Endothelial cell (in vitro differentiated cells): Measurements from ENCODE around the gene SLBP. TPM values are rescaled to one million over a fixed set of nuclear protein-coding genes. Genes with fewer than 3 reads are reported as not detected.

Experiments
- DNase-seq: peaks from one replicate; pipeline ENCODE4 v3.0.0; 2021; ENCODE audit warnings: low spot score
- H3K27ac Mint-ChIP-seq: one replicate; pipeline ENCODE4 v1.8.0; 2021; ENCODE audit warnings: mixed read lengths, inconsistent platforms; ENCODE audit not compliant: unreplicated experiment
- H3K27me3 Mint-ChIP-seq: one replicate; pipeline ENCODE4 v1.8.0; 2021; ENCODE audit warnings: mild to moderate bottlenecking, moderate library complexity, mixed read lengths, inconsistent platforms; ENCODE audit not compliant: unreplicated experiment
- H3K36me3 Mint-ChIP-seq: one replicate; pipeline ENCODE4 v1.8.0; 2021; ENCODE audit warnings: mild to moderate bottlenecking, low read depth, mixed read lengths, inconsistent platforms; ENCODE audit not compliant: unreplicated experiment
- H3K4me1 Mint-ChIP-seq: one replicate; pipeline ENCODE4 v1.8.0; 2021; ENCODE audit warnings: mild to moderate bottlenecking, mixed read lengths, inconsistent platforms; ENCODE audit not compliant: unreplicated experiment
- H3K4me3 Mint-ChIP-seq: one replicate; pipeline ENCODE4 v1.8.0; 2021; ENCODE audit warnings: mild to moderate bottlenecking, mixed read lengths, inconsistent platforms; ENCODE audit not compliant: unreplicated experiment
- H3K9me3 Mint-ChIP-seq: one replicate; pipeline ENCODE4 v1.8.0; 2021; ENCODE audit warnings: mixed read lengths, inconsistent platforms; ENCODE audit not compliant: unreplicated experiment
- total RNA-seq: library from RNA; stranded (reverse); fragmentation: NEBNext Ultra II Directional; extraction: Animal tissue kit (Norgen Biotek cat#: 25700); gene quantifications from one replicate; pipeline ENCODE4 v1.2.1, GENCODE V29; 2021; ENCODE audit not compliant: unreplicated experiment
- TF ChIP-seq, protein P1 (sequence below): fragments of 200-600 bp; sonication (generic); IDR thresholded peaks from one replicate; pipeline ENCODE4 v1.5.0; 2021; ENCODE audit warnings: antibody characterized with exemption; ENCODE audit not compliant: unreplicated experiment

The SLBP gene
- total RNA-seq, 1 donor from 2014 or later, result 33.2 TPM

DNA sequence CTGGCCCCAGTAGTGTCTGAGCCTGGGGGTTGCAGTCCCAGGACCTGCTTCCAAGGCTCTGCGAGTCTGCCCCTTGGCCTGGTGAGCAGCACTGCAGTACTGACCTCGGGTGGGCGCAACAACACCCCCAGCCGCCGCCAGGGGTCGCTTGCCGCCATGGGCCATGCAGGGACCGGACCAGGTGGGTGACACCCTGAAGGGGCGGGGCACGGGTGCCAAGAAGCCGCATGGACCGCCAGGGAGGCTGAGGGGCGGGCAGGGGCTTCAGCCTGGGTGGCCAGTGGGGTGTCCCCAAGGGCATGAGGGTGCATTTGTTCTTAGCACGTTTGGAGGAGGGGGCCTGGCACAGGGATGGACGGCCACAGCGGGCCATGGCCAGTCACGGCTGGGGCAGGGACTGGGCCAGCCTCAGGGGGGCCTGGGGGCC lies 34.2 kb upstream of the SLBP start:
- Mint-ChIP-seq H3K36me3 (peaks cover 13% of the 10 kb centered on the region), H3K4me1 (no peaks in the 10 kb centered on the region), H3K4me3 (no peak overlapping the region), H3K27ac (no peak overlapping the region), H3K27me3 (peaks cover 6% of the 10 kb centered on the region), H3K9me3 (no peaks in the 10 kb centered on the region)
- peak; percentile 98 for DNase-seq
- TF ChIP-seq, protein P1, sequence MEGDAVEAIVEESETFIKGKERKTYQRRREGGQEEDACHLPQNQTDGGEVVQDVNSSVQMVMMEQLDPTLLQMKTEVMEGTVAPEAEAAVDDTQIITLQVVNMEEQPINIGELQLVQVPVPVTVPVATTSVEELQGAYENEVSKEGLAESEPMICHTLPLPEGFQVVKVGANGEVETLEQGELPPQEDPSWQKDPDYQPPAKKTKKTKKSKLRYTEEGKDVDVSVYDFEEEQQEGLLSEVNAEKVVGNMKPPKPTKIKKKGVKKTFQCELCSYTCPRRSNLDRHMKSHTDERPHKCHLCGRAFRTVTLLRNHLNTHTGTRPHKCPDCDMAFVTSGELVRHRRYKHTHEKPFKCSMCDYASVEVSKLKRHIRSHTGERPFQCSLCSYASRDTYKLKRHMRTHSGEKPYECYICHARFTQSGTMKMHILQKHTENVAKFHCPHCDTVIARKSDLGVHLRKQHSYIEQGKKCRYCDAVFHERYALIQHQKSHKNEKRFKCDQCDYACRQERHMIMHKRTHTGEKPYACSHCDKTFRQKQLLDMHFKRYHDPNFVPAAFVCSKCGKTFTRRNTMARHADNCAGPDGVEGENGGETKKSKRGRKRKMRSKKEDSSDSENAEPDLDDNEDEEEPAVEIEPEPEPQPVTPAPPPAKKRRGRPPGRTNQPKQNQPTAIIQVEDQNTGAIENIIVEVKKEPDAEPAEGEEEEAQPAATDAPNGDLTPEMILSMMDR, result peak; percentile 97

DNA sequence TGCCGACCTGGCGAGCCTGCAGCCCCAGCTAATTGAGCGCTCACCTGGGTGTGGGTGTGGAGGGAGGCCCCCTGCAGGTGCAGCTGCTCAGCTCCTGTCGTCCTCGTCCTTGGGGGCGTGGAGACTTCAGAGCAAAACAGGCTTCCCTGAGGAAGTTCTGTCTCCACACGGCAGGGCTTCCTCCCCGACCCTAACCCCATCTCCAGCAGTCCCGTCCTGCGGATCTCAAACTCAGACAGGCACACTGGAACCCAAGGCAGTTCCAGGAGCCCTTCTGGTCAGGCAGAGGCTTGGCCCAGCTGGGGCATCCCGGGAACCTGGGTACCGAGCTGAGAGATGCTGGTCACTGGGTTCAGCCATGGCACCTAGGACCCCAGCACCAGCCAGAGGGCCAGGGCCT lies 33.6 kb upstream of the SLBP start:
- H3K4me1 Mint-ChIP-seq, result no peaks in the 10 kb centered on the region
- peaks cover 6% of the 10 kb centered on the region for H3K27me3 Mint-ChIP-seq
- H3K9me3 Mint-ChIP-seq, result no peaks in the 10 kb centered on the region
- DNase-seq, result no peak
- H3K4me3 Mint-ChIP-seq, result no peak overlapping the region
- peaks cover 17% of the 10 kb centered on the region for H3K36me3 Mint-ChIP-seq
- TF ChIP-seq, protein P1, result no peak
- H3K27ac Mint-ChIP-seq, result no peak overlapping the region

DNA sequence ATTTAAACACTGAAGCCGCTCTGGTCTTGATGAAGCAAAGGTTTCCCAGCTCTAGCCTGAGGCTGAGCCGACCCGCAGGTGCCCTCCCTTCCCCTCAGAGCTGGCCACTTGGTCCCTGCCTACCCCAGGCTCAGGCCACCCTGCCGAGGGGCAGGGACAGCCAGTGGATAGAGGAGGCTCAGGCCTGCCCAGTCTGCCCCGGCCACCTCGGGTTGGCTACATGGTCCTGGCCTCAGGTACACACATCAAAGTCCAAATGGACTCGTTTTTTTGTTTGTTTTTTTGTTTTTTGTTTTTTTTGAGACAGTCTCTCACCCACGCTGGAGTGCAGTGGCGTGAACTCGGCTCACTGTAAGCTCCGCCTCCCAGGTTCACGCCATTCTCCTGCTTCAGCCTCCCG lies 33.0 kb upstream of the SLBP start:
- H3K27ac Mint-ChIP-seq, result no peak overlapping the region
- peaks cover 18% of the 10 kb centered on the region for H3K36me3 Mint-ChIP-seq
- no peaks in the 10 kb centered on the region for H3K9me3 Mint-ChIP-seq
- TF ChIP-seq, protein P1, result no peak
- H3K4me3 Mint-ChIP-seq, result no peak overlapping the region
- no peaks in the 10 kb centered on the region for H3K4me1 Mint-ChIP-seq
- DNase-seq, result no peak
- H3K27me3 Mint-ChIP-seq, result peaks cover 6% of the 10 kb centered on the region

DNA sequence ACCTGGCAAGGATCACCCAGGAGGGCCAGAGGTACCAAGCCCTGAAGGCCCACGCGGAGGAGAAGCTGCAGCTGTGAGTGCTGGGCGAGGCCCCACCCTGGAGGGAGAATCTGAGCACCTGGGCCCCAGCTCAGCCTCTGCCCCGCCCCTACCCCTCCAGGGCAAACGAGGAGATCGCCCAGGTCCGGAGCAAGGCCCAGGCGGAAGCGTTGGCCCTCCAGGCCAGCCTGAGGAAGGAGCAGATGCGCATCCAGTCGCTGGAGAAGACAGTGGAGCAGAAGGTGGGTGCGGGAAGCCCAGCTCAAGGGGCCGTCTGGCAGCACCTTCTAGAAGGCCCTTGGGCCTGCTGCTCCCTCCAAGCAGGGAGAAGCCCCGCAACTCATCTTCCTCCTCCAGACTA lies 32.4 kb upstream of the SLBP start:
- Mint-ChIP-seq H3K4me1 (no peaks in the 10 kb centered on the region), H3K27ac (no peak overlapping the region), H3K27me3 (peaks cover 6% of the 10 kb centered on the region), H3K4me3 (no peak overlapping the region), H3K9me3 (no peaks in the 10 kb centered on the region), H3K36me3 (peaks cover 18% of the 10 kb centered on the region)
- TF ChIP-seq, protein P1, result no peak
- no peak for DNase-seq

DNA sequence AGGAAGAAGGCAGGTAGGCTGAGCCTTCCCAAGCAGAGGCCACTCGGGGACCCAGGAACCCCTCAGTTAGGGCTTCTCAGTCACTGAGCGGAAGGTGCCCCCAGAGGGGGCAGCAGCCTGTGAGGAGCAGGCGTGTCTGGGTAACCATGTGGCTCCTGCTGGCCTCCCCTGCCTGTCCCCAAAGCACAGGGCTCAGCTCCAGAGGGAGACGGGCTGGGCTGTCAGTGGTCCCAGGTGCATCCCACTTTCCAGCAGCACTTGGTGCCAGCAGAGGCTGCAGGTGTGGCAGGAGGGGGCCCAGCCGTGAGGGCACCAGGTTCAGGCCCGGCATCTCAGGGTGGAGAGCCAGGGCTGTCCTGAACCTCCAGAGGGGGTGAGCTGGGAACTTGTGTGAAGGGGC lies 31.9 kb upstream of the SLBP start:
- TF ChIP-seq, protein P1, result no peak
- H3K27ac Mint-ChIP-seq, result no peak overlapping the region
- peaks cover under 1% of the 10 kb centered on the region for H3K9me3 Mint-ChIP-seq
- H3K4me3 Mint-ChIP-seq, result no peak overlapping the region
- peaks cover 6% of the 10 kb centered on the region for H3K27me3 Mint-ChIP-seq
- H3K36me3 Mint-ChIP-seq, result peaks cover 20% of the 10 kb centered on the region
- no peaks in the 10 kb centered on the region for H3K4me1 Mint-ChIP-seq
- DNase-seq, result no peak
